ENCODE data around the gene SLC9A9. TPM values are rescaled to one million over a fixed set of nuclear protein-coding genes. Genes with fewer than 3 reads are reported as not detected.

Gene SLC9A9
- polyA plus RNA-seq, 1 donor (not counting 4 experiments of a cell fraction or from before 2014, with no cell fraction given), result 5.2 TPM

- Histone ChIP-seq H3K27ac (ENCODE audit: control insufficient read depth, insufficient read depth, low read length) (no peak overlapping the region), H3K79me2 (ENCODE audit: control insufficient read depth, insufficient read depth, low read length) (no peaks in the 10 kb centered on the region), H3K27me3 (ENCODE audit: control insufficient read depth, extremely low read depth, insufficient read depth, low read length) (no peaks in the 10 kb centered on the region), H3K36me3 (ENCODE audit: control insufficient read depth in 2 of 2, extremely low read depth in 1 of 2, insufficient read depth in 2 of 2, low read length in 2 of 2) (no peaks in the 10 kb centered on the region), H3K4me2 (ENCODE audit: control insufficient read depth, extremely low read depth, insufficient read depth, low read depth, low read length) (no peak overlapping the region), H3K9me1 (ENCODE audit: control insufficient read depth, extremely low read depth, insufficient read depth, low read length) (no peaks in the 10 kb centered on the region), H3K4me1 (ENCODE audit: control insufficient read depth, extremely low read depth, insufficient read depth, low read length) (no peaks in the 10 kb centered on the region), H4K20me1 (ENCODE audit: control insufficient read depth, extremely low read depth, insufficient read depth, low read length) (no peaks in the 10 kb centered on the region), H3K9ac (ENCODE audit: control insufficient read depth, extremely low read depth, insufficient read depth, low read length) (no peak overlapping the region), H3K9me3 (ENCODE audit: control insufficient read depth, low read depth, low read length) (no peaks in the 10 kb centered on the region), H2AFZ (ENCODE audit: control insufficient read depth, low read length) (no peak overlapping the region), H3K4me3 (ENCODE audit: control insufficient read depth in 2 of 3, extremely low read depth in 1 of 3, insufficient read depth in 2 of 3, low read depth in 1 of 3, low read length in 3 of 3) (no peak overlapping the region)
- DNase-seq (ENCODE audit: low read depth, low spot score) (no peak), FAIRE-seq (no peak)
- TF ChIP-seq EZH2 (IDR thresholded peaks at IDR 0.05; ENCODE audit: low read length), result no peak
- TF ChIP-seq CTCF (optimal IDR thresholded peaks at IDR 0.05 in 1 of 3, IDR thresholded peaks at IDR 0.05 in 1 of 3, conservative IDR thresholded peaks at IDR 0.05 in 1 of 3; ENCODE audit: extremely low read depth in 1 of 3, insufficient read depth in 2 of 3, low read length in 3 of 3), result no peak
- dilution Hi-C loops (cut with MboI; ENCODE audit: extremely low pct_ligation_motif_present, low sequenced_read_pairs), result no loop called here
Measured at GRCh38 chr3:143529018-143529478, 319.2 kb downstream of the SLC9A9 start.

- Histone ChIP-seq H3K4me3 (ENCODE audit: control insufficient read depth in 2 of 3, extremely low read depth in 1 of 3, insufficient read depth in 2 of 3, low read depth in 1 of 3, low read length in 3 of 3) (no peak overlapping the region), H3K9me1 (ENCODE audit: control insufficient read depth, extremely low read depth, insufficient read depth, low read length) (no peaks in the 10 kb centered on the region), H3K9me3 (ENCODE audit: control insufficient read depth, low read depth, low read length) (no peaks in the 10 kb centered on the region), H3K36me3 (ENCODE audit: control insufficient read depth in 2 of 2, extremely low read depth in 1 of 2, insufficient read depth in 2 of 2, low read length in 2 of 2) (no peaks in the 10 kb centered on the region), H2AFZ (ENCODE audit: control insufficient read depth, low read length) (no peak overlapping the region), H3K27ac (ENCODE audit: control insufficient read depth, insufficient read depth, low read length) (no peak overlapping the region), H4K20me1 (ENCODE audit: control insufficient read depth, extremely low read depth, insufficient read depth, low read length) (no peaks in the 10 kb centered on the region), H3K4me2 (ENCODE audit: control insufficient read depth, extremely low read depth, insufficient read depth, low read depth, low read length) (no peak overlapping the region), H3K79me2 (ENCODE audit: control insufficient read depth, insufficient read depth, low read length) (no peaks in the 10 kb centered on the region), H3K4me1 (ENCODE audit: control insufficient read depth, extremely low read depth, insufficient read depth, low read length) (no peaks in the 10 kb centered on the region), H3K27me3 (ENCODE audit: control insufficient read depth, extremely low read depth, insufficient read depth, low read length) (no peaks in the 10 kb centered on the region), H3K9ac (ENCODE audit: control insufficient read depth, extremely low read depth, insufficient read depth, low read length) (no peak overlapping the region)
- no peak for FAIRE-seq
- TF ChIP-seq EZH2 (IDR thresholded peaks at IDR 0.05; ENCODE audit: low read length) (no peak), CTCF (optimal IDR thresholded peaks at IDR 0.05 in 1 of 3, IDR thresholded peaks at IDR 0.05 in 1 of 3, conservative IDR thresholded peaks at IDR 0.05 in 1 of 3; ENCODE audit: extremely low read depth in 1 of 3, insufficient read depth in 2 of 3, low read length in 3 of 3) (no peak)
- dilution Hi-C loops (cut with MboI; ENCODE audit: extremely low pct_ligation_motif_present, low sequenced_read_pairs), result no loop called here
- DNase-seq (ENCODE audit: low read depth, low spot score), result no peak
Measured at GRCh38 chr3:143526011-143526545, 322.2 kb downstream of the SLC9A9 start.

Data from keratinocyte (primary cell).